Mesendoderm (in vitro differentiated cells): ENCODE data around the gene ARHGAP15. TPM values are rescaled to one million over a fixed set of nuclear protein-coding genes. Genes with fewer than 3 reads are reported as not detected.

Experiments
- DNase-seq: peaks from one replicate; pipeline ENCODE4 v3.0.0; 2013
- H2AK5ac ChIP-seq: 2 replicates; pipeline ENCODE4 v1.6.1; 2013; ENCODE audit warnings: low read length, inconsistent platforms
- H2BK120ac ChIP-seq: 2 replicates; pipeline ENCODE4 v1.6.1; 2013; ENCODE audit warnings: low read depth, mild to moderate bottlenecking, low read length, moderate library complexity, mixed read lengths
- H2BK15ac ChIP-seq: replicated peaks from 2 replicates; pipeline ENCODE4 v1.6.1; 2013; ENCODE audit warnings: low read depth, mild to moderate bottlenecking, moderate library complexity
- H2BK5ac ChIP-seq: 2 replicates; pipeline ENCODE4 v1.6.1; 2013; ENCODE audit warnings: low read length, inconsistent platforms
- H3K18ac ChIP-seq: 2 replicates; pipeline ENCODE4 v1.6.1; 2013; ENCODE audit warnings: mild to moderate bottlenecking, low read length, mixed read lengths
- H3K23ac ChIP-seq: one replicate; pipeline ENCODE4 v1.6.1; 2013; ENCODE audit warnings: low read length
- H3K27ac ChIP-seq: 2 replicates; pipeline ENCODE4 v1.5.1; 2013; ENCODE audit warnings: low read depth, mild to moderate bottlenecking, inconsistent platforms, low read length, moderate library complexity
- H3K27me3 ChIP-seq: 2 replicates; pipeline ENCODE4 v1.6.1; 2013; ENCODE audit warnings: low read length, control low read depth, mild to moderate bottlenecking, inconsistent platforms; ENCODE audit not compliant: insufficient read depth, poor library complexity
- H3K36me3 ChIP-seq: 2 replicates; pipeline ENCODE4 v1.6.1; 2013; ENCODE audit warnings: low read length, inconsistent platforms; ENCODE audit not compliant: control insufficient read depth, insufficient read depth
- H3K4ac ChIP-seq: one replicate; pipeline ENCODE4 v1.6.1; 2013; ENCODE audit warnings: low read depth, mild to moderate bottlenecking, low read length, moderate library complexity
- H3K4me1 ChIP-seq: 2 replicates; pipeline ENCODE4 v1.6.1; 2013; ENCODE audit warnings: low read depth, low read length, inconsistent platforms; ENCODE audit not compliant: control insufficient read depth
- H3K4me2 ChIP-seq: 2 replicates; pipeline ENCODE4 v1.6.1; 2013; ENCODE audit warnings: low read length
- H3K4me3 ChIP-seq: 2 replicates; pipeline ENCODE4 v1.5.1; 2013; ENCODE audit warnings: mild to moderate bottlenecking, low read length
- H3K56ac ChIP-seq: one replicate; pipeline ENCODE4 v1.6.1; 2013; ENCODE audit warnings: low read length
- H3K79me1 ChIP-seq: 2 replicates; pipeline ENCODE4 v1.6.1; 2013; ENCODE audit warnings: low read length, inconsistent platforms
- H3K79me2 ChIP-seq: 2 replicates; pipeline ENCODE4 v1.6.1; 2013; ENCODE audit warnings: mild to moderate bottlenecking, low read length; ENCODE audit not compliant: control insufficient read depth, insufficient read depth
- H3K9ac ChIP-seq: 2 replicates; pipeline ENCODE4 v1.6.1; 2013; ENCODE audit warnings: low read length, inconsistent platforms
- H4K5ac ChIP-seq: one replicate; pipeline ENCODE4 v1.6.1; 2013; ENCODE audit warnings: low read length
- H4K8ac ChIP-seq: one replicate; pipeline ENCODE4 v1.6.1; 2013; ENCODE audit warnings: low read depth, mild to moderate bottlenecking, control low read depth, low read length, moderate library complexity
- WGBS: extraction: QIAGEN DNeasy Blood & Tissue Kit; methylation state at CpG from one replicate; pipeline ENCODE4 v1.1.7; 2013; ENCODE audit warnings: low lambda C conversion rate, missing lambda C conversion rate; ENCODE audit not compliant: insufficient coverage; ENCODE audit errors: extremely low coverage; 5-methylcytosine and 5-hydroxymethylcytosine counted together
- polyA plus RNA-seq, 2 experiments: library from polyadenylated mRNA; stranded (reverse); fragments of 200-250 nt; gene quantifications; one replicate each; pipeline ENCODE4 v1.2.3, GENCODE V29; 2013

The ARHGAP15 gene
- not detected for polyA plus RNA-seq (2013, experiment 1 of 2)
- polyA plus RNA-seq (2013, experiment 2 of 2): not detected

DNA sequence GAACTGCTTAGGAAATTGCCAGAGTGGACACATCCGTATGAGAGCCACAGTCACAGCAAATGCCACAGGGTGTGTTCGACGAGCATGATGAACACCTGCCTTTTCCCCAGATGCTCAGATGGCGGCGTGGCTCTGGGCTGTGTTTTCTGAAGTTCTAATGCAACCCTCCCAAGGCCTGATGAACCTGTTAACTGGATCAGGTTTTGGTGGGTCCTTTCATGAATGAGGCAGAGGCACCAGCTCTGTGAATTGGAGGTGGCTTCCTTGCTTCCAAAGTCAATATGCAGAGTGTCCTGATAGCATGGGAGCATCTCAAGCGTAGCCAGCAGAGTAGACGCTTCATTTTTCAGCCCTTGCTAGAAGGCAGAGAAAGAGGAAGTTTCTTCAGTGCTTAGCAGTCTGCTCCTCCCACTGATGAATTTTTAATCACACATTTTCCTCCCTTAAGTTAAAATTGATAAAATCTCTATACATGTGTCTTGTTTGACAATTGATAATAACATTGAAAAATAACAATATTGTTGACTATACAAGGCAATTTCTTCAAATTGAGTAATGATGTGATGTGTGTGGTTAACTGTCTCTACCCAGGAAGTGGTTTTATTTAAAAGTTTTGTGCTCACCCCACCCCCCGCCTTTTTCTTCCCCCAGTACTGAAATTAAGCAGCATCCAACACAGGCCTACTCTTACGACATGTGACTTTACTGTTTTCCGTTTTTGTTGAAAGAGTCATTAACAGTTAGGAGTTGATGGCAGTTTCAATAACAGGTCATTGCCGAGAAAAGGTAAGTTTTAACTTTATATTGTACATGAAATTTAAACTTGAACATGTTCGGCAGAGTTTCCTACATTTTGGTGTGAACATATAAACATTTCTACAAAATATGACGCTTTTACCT, at the start of gene ARHGAP15:
Gene ARHGAP15, plus strand, starts transcription at position 739 of the 900 bp plus-strand sequence.
- H3K27ac ChIP-seq: no peak within 1 kb of the TSS
- no peak within 1 kb of the TSS for H3K18ac ChIP-seq
- DNase-seq: no peak
- no peak within 1 kb of the TSS for H2BK5ac ChIP-seq
- H3K79me1 ChIP-seq: no peaks in the 10 kb centered on the region
- no peaks in the 10 kb centered on the region for H3K36me3 ChIP-seq
- no peak within 1 kb of the TSS for H3K4ac ChIP-seq
- H2AK5ac ChIP-seq: no peak within 1 kb of the TSS
- no peaks in the 10 kb centered on the region for H3K4me1 ChIP-seq
- H3K4me3 ChIP-seq: no peak within 1 kb of the TSS
- H2BK120ac ChIP-seq: no peak within 1 kb of the TSS
- no peak within 1 kb of the TSS for H2BK15ac ChIP-seq
- no peaks in the 10 kb centered on the region for H3K27me3 ChIP-seq
- no peak within 1 kb of the TSS for H3K23ac ChIP-seq
- H4K8ac ChIP-seq: no peak within 1 kb of the TSS
- WGBS: no CpG with 5 or more reads among the region's 13 CpGs
- H4K5ac ChIP-seq: no peak within 1 kb of the TSS
- H3K79me2 ChIP-seq: no peaks in the 10 kb centered on the region
- no peak within 1 kb of the TSS for H3K56ac ChIP-seq
- no peak within 1 kb of the TSS for H3K4me2 ChIP-seq
- no peak within 1 kb of the TSS for H3K9ac ChIP-seq

DNA sequence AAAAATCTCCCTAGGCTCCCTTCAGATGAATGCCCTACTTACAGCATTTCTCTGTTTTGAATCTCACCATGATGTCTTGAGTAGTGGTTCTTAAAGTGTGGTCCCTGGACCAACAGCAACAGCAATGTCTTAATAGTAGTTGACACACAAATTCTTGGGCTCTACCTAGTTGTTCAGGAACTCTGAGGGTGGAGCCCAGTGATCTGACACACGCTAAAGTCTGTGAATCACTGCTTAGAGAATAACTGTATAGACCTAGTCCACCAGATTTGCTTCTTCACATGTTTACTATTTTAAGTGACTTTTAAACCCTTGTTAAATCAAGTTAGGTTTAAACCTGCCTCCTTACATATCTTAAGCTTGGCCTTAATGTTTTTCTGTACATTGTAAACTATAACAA, 47.6 kb upstream of the ARHGAP15 start:
- WGBS: no CpG with 5 or more reads among the region's 1 CpG
- no peak overlapping the region for H3K4me3 ChIP-seq

GRCh38 chr2:143083636-143084035, 45.6 kb upstream of the ARHGAP15 start:
- Histone ChIP-seq H2BK15ac (no peak overlapping the region), H3K36me3 (no peaks in the 10 kb centered on the region), H3K27me3 (no peaks in the 10 kb centered on the region), H3K4me2 (no peak overlapping the region), H3K79me1 (no peaks in the 10 kb centered on the region), H2BK5ac (no peak overlapping the region), H3K9ac (no peak overlapping the region), H3K4me1 (no peaks in the 10 kb centered on the region), H3K23ac (no peak overlapping the region), H3K27ac (no peak overlapping the region), H3K56ac (no peak overlapping the region), H3K18ac (no peak overlapping the region), H2BK120ac (no peak overlapping the region), H3K4ac (no peak overlapping the region), H3K79me2 (no peaks in the 10 kb centered on the region), H3K4me3 (no peak overlapping the region), H2AK5ac (no peak overlapping the region), H4K8ac (no peak overlapping the region), H4K5ac (no peak overlapping the region)
- WGBS: no CpG with 5 or more reads among the region's 2 CpGs
- DNase-seq: peak; percentile 4

More for the DNA sequence above, 47.6 kb upstream of the ARHGAP15 start:
- Histone ChIP-seq H2BK15ac (no peak overlapping the region), H3K4ac (no peak overlapping the region), H3K56ac (no peak overlapping the region), H3K27ac (no peak overlapping the region), H4K8ac (no peak overlapping the region), H3K36me3 (no peaks in the 10 kb centered on the region), H3K18ac (no peak overlapping the region), H3K79me1 (no peaks in the 10 kb centered on the region), H3K4me2 (no peak overlapping the region), H3K27me3 (no peaks in the 10 kb centered on the region), H3K79me2 (no peaks in the 10 kb centered on the region), H3K9ac (no peak overlapping the region), H2AK5ac (no peak overlapping the region), H4K5ac (no peak overlapping the region), H2BK5ac (no peak overlapping the region), H3K23ac (no peak overlapping the region), H2BK120ac (no peak overlapping the region), H3K4me1 (no peaks in the 10 kb centered on the region)
- no peak for DNase-seq

- Histone ChIP-seq H3K23ac (no peak overlapping the region), H2BK120ac (no peak overlapping the region), H3K27ac (no peak overlapping the region), H3K9ac (no peak overlapping the region), H3K79me2 (no peaks in the 10 kb centered on the region), H4K5ac (no peak overlapping the region), H2BK15ac (no peak overlapping the region), H3K36me3 (no peaks in the 10 kb centered on the region), H2AK5ac (no peak overlapping the region), H3K27me3 (no peaks in the 10 kb centered on the region), H3K18ac (no peak overlapping the region), H3K56ac (no peak overlapping the region), H3K4me3 (no peak overlapping the region), H3K4me2 (no peak overlapping the region), H3K4me1 (no peaks in the 10 kb centered on the region), H2BK5ac (no peak overlapping the region), H3K4ac (no peak overlapping the region), H4K8ac (no peak overlapping the region), H3K79me1 (no peaks in the 10 kb centered on the region)
- WGBS: no CpG with 5 or more reads among the region's 2 CpGs
- DNase-seq: no peak
Measured at GRCh38 chr2:143084462-143084861, 44.8 kb upstream of the ARHGAP15 start.

GRCh38 chr2:143085125-143085784, 44.0 kb upstream of the ARHGAP15 start:
- Histone ChIP-seq H3K9ac (no peak overlapping the region), H3K23ac (no peak overlapping the region), H3K4me3 (no peak overlapping the region), H3K18ac (no peak overlapping the region), H4K5ac (no peak overlapping the region), H2BK15ac (no peak overlapping the region), H2BK5ac (no peak overlapping the region), H3K4me1 (no peaks in the 10 kb centered on the region), H2AK5ac (no peak overlapping the region), H3K4me2 (no peak overlapping the region), H3K27ac (no peak overlapping the region), H2BK120ac (no peak overlapping the region), H3K79me1 (no peaks in the 10 kb centered on the region), H3K36me3 (no peaks in the 10 kb centered on the region), H4K8ac (no peak overlapping the region), H3K56ac (no peak overlapping the region), H3K79me2 (no peaks in the 10 kb centered on the region), H3K4ac (no peak overlapping the region), H3K27me3 (no peaks in the 10 kb centered on the region)
- no peak for DNase-seq
- no CpG with 5 or more reads among the region's 1 CpG for WGBS
